HG03378 (cell line): ENCODE results near the gene EXOG.

Source experiments
- ATAC-seq: cut with Tn5 transposase; IDR thresholded peaks from one replicate; pipeline ENCODE4 v1.9.1; 2021; ENCODE audit warnings: mild to moderate bottlenecking, moderate library complexity; ENCODE audit not compliant: unreplicated experiment

Gene EXOG

DNA sequence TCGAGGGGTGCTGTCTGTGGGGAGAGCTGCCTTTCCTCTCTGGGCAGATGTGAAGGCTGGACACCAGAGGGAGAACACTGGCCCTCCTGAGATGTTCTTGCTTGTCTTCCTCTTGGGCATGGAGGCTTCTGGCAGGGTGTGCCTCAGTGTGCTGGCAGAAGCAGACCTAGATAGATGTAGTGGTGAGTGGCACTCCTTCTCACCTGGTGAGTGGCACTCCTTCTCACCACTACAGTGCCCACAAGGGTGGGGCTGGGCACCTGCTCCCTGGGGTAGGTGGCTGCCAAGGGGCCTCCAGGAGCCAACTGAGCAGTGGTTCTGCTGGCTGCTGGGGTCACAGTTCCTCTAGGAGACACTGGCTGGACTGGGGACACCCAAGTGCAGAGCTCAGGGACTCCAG lies 23.8 kb upstream of the EXOG start:
- ATAC-seq: no peak

DNA sequence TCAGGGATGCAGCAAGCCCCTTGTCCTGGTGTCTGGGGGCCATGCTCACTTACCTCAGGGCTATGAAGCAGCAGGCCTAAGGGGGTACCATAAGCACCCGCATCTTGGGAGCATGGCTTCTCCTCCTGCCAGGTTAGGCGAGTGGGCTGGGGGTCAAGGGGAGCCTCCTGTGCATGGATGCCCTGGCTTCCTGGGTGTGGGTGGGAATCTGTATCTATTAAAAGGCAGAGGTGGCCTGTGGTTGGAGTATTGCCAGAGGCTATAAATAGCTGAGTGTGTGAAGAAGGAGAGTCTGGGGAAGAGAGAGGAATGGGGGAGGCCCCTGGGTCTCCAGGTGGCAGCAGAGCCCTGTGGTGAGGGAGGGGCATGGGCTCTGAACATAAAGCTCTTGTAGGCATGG lies 22.9 kb upstream of the EXOG start:
- no peak for ATAC-seq

DNA sequence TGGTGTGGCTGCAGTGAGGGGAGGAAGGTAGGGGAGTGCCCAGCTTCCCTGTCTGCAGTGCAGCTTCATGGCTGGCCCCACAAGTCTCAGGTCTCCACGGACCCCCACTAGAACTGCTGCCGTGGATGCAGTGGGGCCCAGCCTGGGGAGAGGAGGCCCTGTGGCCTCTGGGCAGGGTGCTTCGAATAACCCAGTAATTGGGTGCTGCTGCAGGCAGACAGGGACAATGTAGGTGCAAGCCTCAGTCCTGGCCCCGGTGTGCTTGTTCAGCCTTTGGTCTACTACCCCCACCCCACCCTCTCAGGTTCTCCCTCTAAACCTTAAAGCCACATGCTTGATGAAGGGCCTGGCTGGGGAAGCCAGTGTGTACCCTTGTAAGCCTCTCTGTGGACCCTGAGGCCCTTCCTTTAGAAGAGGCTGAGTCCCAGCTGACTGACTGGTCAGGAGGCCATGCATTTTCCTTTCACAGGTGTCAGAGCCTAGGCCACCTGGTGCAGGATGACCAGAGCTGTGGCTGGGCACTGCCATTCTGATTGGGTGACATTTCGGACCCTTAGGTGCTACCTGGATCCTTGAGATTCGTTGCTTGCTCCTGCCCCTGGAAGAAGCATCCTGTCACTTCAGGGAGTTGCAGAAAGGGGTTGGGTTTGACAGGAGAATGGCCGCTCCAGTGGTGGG lies 21.1 kb upstream of the EXOG start:
- no peak for ATAC-seq

DNA sequence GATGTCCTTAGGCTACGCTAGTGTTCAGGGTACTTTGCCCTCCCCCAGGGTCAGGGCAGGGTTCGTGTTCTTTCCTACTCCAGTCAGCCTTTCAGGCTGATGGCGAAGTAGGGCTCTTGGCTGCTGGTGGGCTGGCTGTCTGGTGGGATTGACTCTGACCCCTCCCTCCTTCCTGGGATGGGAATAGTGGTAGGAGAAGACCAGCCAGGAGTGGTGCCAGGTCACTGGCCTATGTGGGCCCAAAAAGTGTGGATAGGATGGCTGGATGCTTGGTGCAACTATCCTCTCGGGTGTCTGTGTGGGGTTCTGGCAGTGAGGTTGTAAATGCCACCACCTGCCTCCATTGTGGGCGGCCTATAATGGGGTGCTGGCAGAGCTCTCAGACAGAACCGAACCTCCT lies 20.4 kb upstream of the EXOG start:
- no peak for ATAC-seq

DNA sequence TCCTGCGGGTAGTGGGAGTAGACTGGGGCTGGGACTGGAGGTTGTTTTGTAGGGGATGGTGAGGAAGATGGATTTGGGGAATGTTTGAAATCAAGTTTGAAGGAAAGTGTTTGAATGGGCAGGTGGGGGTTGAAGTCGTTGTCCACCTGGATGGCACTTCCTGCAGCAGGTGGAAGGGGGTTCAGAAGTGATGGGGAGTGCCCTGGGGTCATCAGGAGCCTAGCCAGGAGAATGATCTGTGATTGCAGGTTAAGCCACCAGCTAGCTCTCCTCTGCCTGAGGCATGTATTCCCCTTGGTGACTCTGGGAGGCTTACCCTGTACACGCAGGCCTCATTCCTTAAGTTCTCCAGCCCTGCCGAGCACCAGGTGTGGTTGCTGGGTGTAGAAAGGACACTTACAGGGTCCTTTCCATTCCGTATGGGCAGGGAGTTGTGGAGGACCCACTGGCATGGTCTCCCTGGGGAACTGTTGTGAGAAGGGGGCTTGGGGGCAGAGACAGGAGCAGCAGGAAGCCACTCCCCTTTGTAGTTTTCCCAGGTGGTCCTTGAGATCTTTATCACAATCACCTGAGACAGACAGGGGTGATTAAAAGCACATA lies 19.9 kb upstream of the EXOG start:
- ATAC-seq: no peak

DNA sequence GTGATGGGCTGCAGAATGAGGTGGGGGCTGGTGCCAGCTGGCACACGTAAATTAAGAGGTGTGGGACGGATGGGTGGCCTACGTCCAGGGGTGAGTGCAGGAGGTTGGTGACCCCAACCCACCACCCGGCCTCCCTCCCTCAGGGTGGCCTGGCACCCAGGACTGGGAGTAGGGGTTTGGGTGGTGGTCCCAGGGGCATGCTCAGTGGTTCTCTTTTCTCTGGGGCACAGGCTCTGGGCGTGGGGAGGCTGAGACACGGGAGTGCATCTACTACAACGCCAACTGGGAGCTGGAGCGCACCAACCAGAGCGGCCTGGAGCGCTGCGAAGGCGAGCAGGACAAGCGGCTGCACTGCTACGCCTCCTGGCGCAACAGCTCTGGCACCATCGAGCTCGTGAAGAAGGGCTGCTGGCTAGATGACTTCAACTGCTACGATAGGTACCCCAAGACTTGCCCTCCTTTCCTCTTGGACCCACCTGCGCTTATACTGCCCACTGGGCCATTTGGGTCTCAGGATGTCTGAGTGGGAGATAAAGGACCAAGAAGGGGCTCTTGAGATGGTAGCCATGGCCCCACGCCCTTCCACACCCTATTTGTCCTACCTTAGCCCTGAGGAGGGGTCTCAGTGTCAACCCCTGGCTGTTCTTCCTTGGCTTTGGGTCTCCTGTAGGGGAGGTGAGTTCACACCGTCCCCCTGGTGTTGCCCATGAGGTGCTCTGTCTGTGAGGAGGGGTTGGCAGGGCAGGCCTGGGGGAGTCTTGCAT lies 18.9 kb upstream of the EXOG start:
- ATAC-seq: no peak

DNA sequence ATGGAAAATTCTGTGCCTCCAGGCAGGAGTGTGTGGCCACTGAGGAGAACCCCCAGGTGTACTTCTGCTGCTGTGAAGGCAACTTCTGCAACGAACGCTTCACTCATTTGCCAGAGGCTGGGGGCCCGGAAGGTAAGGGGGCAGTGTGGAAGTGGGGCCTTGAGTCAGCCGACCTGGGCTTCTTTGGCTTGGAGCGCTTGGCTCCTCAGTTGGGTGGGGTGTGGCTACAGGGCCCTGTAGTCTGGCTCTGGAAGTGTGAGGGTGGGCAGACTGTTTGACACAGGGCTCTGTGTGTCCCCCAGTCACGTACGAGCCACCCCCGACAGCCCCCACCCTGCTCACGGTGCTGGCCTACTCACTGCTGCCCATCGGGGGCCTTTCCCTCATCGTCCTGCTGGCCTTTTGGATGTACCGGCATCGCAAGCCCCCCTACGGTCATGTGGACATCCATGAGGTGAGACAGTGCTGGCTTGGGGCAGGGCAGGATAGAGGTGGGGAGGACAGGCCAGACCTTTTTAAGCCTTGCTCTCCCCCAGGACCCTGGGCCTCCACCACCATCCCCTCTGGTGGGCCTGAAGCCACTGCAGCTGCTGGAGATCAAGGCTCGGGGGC lies 18.2 kb upstream of the EXOG start:
- no peak for ATAC-seq

DNA sequence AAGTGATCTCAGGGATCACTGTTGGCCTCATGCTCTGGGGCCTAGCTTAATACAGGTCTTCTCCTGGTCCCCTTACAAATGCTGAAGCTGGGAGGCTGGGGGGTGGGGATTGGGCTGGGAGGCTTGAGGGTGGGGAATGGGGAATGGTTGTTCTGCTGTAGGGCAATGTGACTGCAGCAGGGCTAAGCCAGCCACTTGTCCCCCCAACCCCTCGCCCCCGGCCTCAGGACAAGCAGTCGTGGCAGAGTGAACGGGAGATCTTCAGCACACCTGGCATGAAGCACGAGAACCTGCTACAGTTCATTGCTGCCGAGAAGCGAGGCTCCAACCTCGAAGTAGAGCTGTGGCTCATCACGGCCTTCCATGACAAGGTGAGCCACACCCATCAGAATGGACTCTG lies 17.2 kb upstream of the EXOG start:
- ATAC-seq: no peak

DNA sequence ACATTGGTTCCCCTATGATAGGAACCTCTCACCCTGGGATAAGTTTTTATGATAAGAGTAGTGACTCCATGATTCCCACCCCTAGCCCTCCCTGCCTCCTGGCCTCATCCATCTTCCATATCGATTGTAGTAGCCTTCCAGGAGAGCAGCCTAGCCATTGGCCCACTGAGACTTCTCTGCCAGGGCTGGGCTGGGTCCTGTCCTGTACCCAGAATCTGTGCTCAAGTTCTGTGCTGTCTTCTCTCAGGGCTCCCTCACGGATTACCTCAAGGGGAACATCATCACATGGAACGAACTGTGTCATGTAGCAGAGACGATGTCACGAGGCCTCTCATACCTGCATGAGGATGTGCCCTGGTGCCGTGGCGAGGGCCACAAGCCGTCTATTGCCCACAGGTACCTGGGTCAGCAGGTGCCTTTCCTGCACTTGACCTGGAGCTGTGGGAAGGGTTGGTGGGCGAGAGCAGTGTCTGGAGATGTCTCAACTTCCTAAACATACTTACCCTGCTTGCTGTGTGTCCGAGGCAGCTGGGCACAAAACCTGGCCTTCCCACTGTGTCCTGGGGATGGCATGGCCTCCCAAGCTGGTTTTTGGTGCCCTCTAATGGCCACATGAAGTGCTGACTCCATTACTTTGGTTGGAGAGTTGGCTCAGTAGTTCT lies 16.6 kb upstream of the EXOG start:
- peak; percentile 74 for ATAC-seq

DNA sequence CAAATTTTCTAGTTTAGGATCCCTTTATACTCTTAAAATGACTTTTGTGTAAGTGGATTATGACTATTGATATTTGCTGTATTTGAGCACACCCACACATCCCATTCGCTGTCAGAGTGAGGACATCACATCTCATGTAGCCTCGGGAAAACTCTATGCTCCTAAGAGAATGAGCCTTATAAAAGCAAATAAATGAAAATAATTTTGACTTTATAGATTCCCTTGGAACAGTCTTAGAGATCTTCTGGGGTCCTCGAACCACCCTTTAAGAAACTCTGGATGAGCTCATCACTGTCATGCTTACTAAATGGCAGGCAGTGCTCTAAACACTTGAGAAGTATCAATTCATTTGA lies 16.1 kb upstream of the EXOG start:
- no peak for ATAC-seq

DNA sequence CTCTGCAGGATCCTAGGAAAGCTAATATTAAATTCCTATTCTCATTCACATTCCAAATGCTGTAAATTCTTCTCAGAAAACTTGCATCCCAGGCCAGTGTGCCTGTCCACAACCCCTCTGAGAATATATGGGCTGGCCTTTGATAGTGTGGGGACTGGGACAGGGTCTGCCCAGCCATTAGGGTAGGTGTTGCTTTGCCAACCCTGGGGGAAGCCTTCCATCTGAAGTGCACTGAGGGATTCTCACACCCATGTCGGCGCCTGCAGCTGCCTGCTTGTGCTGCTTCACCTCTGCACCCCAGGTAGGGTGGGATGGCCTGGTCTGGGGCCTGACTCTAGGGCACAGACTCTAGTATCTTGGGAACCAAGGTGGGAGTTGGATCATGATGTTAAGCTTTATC lies 15.2 kb upstream of the EXOG start:
- no peak for ATAC-seq

DNA sequence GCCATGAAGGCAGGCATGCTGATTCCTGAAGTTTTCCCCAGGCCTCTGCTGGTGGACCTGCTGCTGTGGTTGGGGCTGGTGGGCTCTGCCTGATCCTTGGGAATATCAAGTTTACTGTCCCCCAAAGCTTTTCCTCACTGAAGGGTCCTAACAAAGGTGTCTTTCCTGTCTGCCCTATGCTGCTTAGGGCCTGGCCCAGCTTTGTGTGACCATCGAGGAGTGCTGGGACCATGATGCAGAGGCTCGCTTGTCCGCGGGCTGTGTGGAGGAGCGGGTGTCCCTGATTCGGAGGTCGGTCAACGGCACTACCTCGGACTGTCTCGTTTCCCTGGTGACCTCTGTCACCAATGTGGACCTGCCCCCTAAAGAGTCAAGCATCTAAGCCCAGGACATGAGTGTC lies 13.2 kb upstream of the EXOG start:
- ATAC-seq: no peak

DNA sequence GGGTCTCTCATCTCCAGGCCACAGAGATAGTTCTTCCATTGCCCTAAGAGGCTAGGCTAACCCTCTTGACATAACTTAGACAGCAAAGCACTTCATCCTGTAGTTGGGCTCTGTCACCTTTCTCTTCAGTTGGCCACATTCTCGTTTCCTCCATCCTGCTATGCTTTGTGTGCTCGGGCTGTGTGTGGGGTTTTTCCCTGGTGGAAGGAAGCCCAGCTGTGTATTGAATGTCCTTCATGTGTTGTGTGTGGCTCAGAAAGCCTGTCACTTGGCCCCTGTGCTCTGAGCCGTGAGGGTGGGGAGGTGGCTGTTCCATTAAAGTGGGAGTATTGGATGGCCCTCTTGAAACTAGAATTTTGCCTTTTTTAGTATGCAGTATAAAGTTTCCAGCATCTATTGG lies 8.8 kb upstream of the EXOG start:
- peak; percentile 88 for ATAC-seq

DNA sequence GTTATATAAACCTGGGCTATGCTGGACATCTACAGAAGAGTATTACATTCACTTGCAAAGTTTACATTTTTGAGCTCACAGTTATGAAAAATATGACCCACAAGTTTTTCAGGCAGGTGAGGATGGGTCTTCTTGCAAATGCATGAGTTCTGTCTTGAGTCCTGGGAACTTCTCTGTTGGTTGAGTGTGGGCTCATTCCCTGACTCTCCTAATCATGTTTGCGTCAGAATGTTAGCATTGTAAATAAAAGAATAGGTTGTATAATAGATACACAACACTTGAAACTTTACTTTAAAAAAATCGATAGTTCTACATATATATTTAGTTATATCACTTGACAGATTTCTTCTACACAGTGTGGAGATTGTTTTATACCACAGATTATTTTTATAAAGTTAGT lies 7.2 kb upstream of the EXOG start:
- no peak for ATAC-seq

DNA sequence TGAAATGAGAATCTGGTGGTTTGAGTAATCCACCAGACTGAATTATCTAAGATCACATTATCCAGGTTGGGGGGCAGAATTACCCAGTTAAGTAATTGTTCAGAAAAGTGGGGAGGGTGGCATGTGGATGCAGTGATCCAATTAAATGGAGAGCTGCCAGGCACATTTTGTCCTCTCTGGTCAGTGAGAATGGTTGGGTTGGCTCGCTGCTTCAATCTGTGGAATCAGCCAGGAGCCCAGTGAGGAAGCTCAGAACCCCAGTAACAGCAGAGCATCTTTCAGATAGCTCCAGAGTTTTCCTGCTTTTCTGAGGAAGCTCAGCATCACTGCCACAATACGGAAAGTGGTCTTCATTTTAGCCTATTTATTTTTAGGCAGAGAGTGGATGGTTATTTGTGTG lies 6.4 kb upstream of the EXOG start:
- ATAC-seq: no peak

DNA sequence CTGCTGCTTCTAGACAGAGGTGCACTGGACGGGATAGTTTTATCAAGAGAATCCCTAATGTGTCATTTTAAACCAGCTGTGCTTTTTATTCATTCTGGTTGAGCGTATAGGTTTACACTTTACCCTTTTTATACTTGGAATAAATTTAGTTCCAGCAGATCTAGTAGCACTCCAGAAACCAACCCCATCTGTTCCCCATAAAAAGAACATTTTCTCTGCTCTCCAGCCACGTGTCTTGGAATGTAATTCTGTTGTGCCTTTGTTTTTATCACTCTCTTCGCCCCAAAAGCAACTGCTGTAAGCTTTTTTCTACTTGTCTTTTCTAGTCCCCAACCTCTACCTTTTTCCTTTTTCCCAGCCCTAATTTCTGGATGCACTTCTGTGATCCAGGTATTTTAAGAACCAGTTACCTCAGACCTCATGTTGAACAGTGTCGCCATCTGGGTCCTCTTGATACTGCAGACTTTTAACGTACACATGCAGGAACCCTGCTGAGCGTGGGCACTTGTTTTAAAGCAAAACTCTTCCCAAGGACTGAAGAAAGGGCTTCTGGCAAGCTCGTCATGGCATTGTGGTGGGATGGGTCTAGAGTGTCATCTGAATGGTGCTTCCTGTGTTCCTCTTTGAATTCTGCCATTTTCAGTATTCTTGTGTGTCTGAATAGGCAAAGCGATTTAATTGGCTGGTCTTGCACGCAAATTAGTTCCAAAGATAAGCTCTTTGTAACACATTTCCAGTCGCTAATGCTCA lies 5.7 kb upstream of the EXOG start:
- ATAC-seq: no peak

DNA sequence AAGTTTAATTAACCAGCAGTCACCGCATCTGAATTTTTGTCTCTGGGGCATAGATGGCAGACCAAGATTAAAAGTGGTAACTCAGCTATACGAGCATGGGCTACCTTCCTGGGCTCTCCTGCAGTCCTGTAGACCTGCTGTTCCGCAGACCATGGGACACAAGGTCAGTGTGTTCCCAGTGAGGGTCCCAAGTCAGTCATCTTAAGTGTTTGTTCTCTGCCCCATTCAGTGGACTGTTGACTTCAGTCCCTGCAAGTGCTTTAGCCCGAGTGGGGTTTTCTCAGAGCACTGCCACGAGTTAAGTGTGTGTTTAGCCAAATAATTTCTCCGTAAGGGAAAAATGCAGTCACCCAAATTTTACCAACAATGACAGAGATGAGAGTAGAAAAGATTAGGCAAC lies 4.9 kb upstream of the EXOG start:
- no peak for ATAC-seq

DNA sequence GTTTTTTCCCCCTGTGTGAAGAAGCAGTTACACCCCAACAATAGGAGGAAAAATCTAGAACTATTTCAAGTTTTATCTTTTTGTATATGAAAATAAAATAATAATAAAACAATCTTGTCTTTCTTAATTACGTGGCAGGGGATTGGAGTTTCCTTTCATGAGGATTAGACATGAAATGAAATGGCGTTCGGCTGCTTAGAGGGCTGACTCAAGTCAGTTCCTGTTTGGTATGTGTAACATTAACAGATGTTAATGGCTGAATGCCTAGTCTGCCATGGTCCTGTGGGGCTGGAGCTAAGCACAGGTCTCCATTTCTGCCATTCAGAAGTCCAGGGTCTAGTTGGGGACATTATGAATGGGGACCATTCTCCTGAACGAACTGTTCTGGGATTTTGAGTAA lies 3.1 kb upstream of the EXOG start:
- no peak for ATAC-seq

DNA sequence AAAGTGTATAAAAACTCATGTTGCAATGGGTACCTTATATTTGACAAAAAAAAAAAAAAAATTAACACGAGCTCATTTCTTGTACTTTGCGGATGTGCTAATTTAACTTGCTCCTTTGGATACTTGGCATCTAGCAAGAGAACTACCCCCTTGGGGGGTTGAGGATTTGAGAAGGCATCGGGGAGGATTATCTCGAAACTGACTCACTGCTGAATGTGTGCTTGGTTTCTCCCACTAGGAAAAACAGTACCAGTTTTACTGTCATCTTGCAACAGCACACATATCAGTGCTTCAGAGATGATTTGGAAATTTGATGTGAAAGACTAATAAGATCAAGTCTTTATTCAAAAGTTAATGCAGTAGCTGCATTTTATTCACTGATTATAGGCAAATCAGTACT lies 891 bp downstream of the EXOG start:
- no peak for ATAC-seq

DNA sequence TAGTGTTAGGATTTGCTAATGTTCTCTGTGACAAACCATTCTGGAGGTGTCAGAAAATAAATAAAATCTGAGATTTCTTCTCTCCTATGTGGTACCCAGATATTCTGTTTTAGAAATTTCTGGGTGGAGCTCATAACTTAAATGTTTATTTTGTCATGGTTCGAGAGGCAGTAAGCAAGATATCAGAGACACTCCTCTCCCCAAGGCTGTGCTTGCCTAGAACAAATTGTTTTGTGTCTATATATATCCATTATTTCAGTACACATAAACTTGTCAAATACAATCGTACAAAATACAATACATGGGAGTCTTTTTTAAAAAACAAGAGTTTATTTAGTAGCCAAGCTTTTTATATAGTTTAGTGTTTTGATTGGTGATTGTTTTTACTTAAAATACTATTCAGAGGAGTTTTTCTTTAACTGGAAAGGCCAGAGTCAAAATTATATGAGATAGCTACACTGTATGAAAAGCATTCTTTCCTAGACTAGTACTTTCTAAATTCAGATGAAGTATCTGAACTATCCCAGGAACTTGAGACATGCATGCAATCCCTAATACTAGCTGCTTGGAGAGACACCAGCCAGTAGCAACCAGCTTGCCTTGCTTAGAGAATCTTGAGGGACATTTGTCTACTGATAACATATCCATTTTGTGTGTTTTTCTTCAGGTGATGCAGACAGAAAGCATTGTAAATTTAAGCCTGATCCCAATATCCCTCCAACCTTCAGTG lies 4.7 kb downstream of the EXOG start:
- ATAC-seq: no peak
